Ectodermal cell (in vitro differentiated cells): Measurements from ENCODE around the gene RPP25L.
A peak's percentile ranks its signal among the peaks of the same experiment; 100 is the strongest.

Experiments
- H3K27ac ChIP-seq: 2 replicates; pipeline ENCODE4 v1.7.0; 2013; ENCODE audit warnings: mild to moderate bottlenecking, low read depth, low read length; ENCODE audit not compliant: insufficient read depth, poor library complexity, severe bottlenecking
- H3K27me3 ChIP-seq: 2 replicates; pipeline ENCODE4 v1.7.0; 2013; ENCODE audit warnings: mild to moderate bottlenecking, low read length; ENCODE audit not compliant: insufficient read depth, control insufficient read depth, poor library complexity, severe bottlenecking
- H3K36me3 ChIP-seq: one replicate; pipeline ENCODE4 v1.7.0; 2013; ENCODE audit warnings: low read length; ENCODE audit not compliant: control insufficient read depth, insufficient read depth
- H3K4me1 ChIP-seq: one replicate; pipeline ENCODE4 v1.7.0; 2013; ENCODE audit warnings: low read length; ENCODE audit not compliant: control insufficient read depth, insufficient read depth
- H3K4me3 ChIP-seq: 2 replicates; pipeline ENCODE4 v1.7.0; 2013; ENCODE audit warnings: low read depth, low read length, control low read depth; ENCODE audit not compliant: insufficient read depth
- H3K9me3 ChIP-seq: 2 replicates; pipeline ENCODE4 v1.7.0; 2013; ENCODE audit warnings: mild to moderate bottlenecking, low read length, moderate library complexity; ENCODE audit not compliant: control insufficient read depth
- WGBS, 2 experiments: methylation state at CpG; one replicate each; pipeline ENCODE4 v1.1.7; 2013; ENCODE audit warnings: missing lambda C conversion rate in 2 of 2; 5-methylcytosine and 5-hydroxymethylcytosine counted together

RPP25L gene

GRCh38 chr9:34628656-34629490 lies 17.0 kb upstream of the RPP25L start, which contains the start of gene ARID3C:
Gene ARID3C (minus strand): TSS chr9:34629066. CDS start chr9:34628014, 1,052 bp downstream.
- H3K36me3 ChIP-seq, result no peaks in the 10 kb centered on the region
- H3K9me3 ChIP-seq, result no peaks in the 10 kb centered on the region
- H3K27ac ChIP-seq, result no peak within 1 kb of the TSS
- peaks cover 25% of the 10 kb centered on the region for H3K4me1 ChIP-seq
- WGBS, 2 experiments, result 2 to 3% methylated on average over 69 of the region's 69 CpGs
- H3K4me3 ChIP-seq, result peak within 1 kb of the TSS; percentile 18
- H3K27me3 ChIP-seq, result peaks cover 78% of the 10 kb centered on the region

- H3K27me3 ChIP-seq, result peaks cover 86% of the 10 kb centered on the region
- WGBS, 2 experiments, result 62 to 65% methylated on average over 20 of the region's 20 CpGs
- H3K4me3 ChIP-seq, result peak overlapping the region; percentile 18
- peaks cover 22% of the 10 kb centered on the region for H3K4me1 ChIP-seq
- no peaks in the 10 kb centered on the region for H3K9me3 ChIP-seq
- H3K27ac ChIP-seq, result no peak overlapping the region
- no peaks in the 10 kb centered on the region for H3K36me3 ChIP-seq
Measured at GRCh38 chr9:34627716-34628655, 16.1 kb upstream of the RPP25L start.

GRCh38 chr9:34625186-34625486 lies 13.2 kb upstream of the RPP25L start:
- Histone ChIP-seq H3K4me3 (no peak overlapping the region), H3K9me3 (no peaks in the 10 kb centered on the region), H3K27me3 (peaks cover 79% of the 10 kb centered on the region), H3K36me3 (no peaks in the 10 kb centered on the region), H3K4me1 (peaks cover 22% of the 10 kb centered on the region), H3K27ac (no peak overlapping the region)
- 52 to 58% methylated on average over 3 of the region's 3 CpGs for WGBS, 2 experiments

GRCh38 chr9:34624475-34625185 lies 12.7 kb upstream of the RPP25L start:
- Histone ChIP-seq H3K27me3 (peaks cover 74% of the 10 kb centered on the region), H3K36me3 (no peaks in the 10 kb centered on the region), H3K4me3 (no peak overlapping the region), H3K4me1 (peaks cover 23% of the 10 kb centered on the region), H3K9me3 (no peaks in the 10 kb centered on the region), H3K27ac (peak overlapping the region; percentile 76)
- whole genome bisulfite sequencing, 2 experiments, result 21 to 22% methylated on average over 39 of the region's 39 CpGs

- WGBS, 2 experiments, result 86 to 89% methylated on average over 63 of the region's 63 CpGs
- peaks cover 28% of the 10 kb centered on the region for H3K4me1 ChIP-seq
- H3K36me3 ChIP-seq, result no peaks in the 10 kb centered on the region
- H3K27me3 ChIP-seq, result peaks cover 64% of the 10 kb centered on the region
- H3K4me3 ChIP-seq, result no peak overlapping the region
- H3K9me3 ChIP-seq, result no peaks in the 10 kb centered on the region
- no peak overlapping the region for H3K27ac ChIP-seq
Measured at GRCh38 chr9:34623374-34624235, 11.7 kb upstream of the RPP25L start.

GRCh38 chr9:34620061-34620994 lies 8.4 kb upstream of the RPP25L start, which contains the start of gene DCTN3:
Gene DCTN3 (minus strand): TSS chr9:34620495. CDS start chr9:34620464, 31 bp downstream.
- Histone ChIP-seq H3K4me1 (peaks cover 16% of the 10 kb centered on the region), H3K27me3 (peaks cover 32% of the 10 kb centered on the region), H3K4me3 (peak within 1 kb of the TSS; percentile 73), H3K27ac (no peak within 1 kb of the TSS), H3K9me3 (no peaks in the 10 kb centered on the region), H3K36me3 (peaks cover 7% of the 10 kb centered on the region)
- 8% methylated on average over 43 of the region's 43 CpGs for WGBS, 2 experiments

GRCh38 chr9:34615132-34615531 lies 3.2 kb upstream of the RPP25L start:
- no peak overlapping the region for H3K27ac ChIP-seq
- WGBS, 2 experiments, result 67 to 71% methylated on average over 2 of the region's 2 CpGs
- peaks cover 15% of the 10 kb centered on the region for H3K4me1 ChIP-seq
- peaks cover 5% of the 10 kb centered on the region for H3K27me3 ChIP-seq
- no peak overlapping the region for H3K4me3 ChIP-seq
- peaks cover 7% of the 10 kb centered on the region for H3K36me3 ChIP-seq
- no peaks in the 10 kb centered on the region for H3K9me3 ChIP-seq

- Histone ChIP-seq H3K9me3 (no peaks in the 10 kb centered on the region), H3K27ac (no peak overlapping the region), H3K27me3 (peaks cover 5% of the 10 kb centered on the region), H3K36me3 (peaks cover 6% of the 10 kb centered on the region), H3K4me3 (peak overlapping the region; percentile 56), H3K4me1 (peaks cover 9% of the 10 kb centered on the region)
- WGBS, 2 experiments, result 2% methylated on average over 14 of the region's 15 CpGs
Measured at GRCh38 chr9:34612788-34613390, 992 bp upstream of the RPP25L start.
